ENCODE measurements around the gene TUG1.

The TUG1 gene

GRCh38 chr22:30968015-30968923, 796 bp upstream of the TUG1 start, which contains the start of gene MORC2:
MORC2 (minus strand) TSS chr22:30968774; CDS start chr22:30967889, 885 bp downstream.
- peak; percentile 0 for DNase-seq (ENCODE audit: extremely low read depth, low read depth)

DNA sequence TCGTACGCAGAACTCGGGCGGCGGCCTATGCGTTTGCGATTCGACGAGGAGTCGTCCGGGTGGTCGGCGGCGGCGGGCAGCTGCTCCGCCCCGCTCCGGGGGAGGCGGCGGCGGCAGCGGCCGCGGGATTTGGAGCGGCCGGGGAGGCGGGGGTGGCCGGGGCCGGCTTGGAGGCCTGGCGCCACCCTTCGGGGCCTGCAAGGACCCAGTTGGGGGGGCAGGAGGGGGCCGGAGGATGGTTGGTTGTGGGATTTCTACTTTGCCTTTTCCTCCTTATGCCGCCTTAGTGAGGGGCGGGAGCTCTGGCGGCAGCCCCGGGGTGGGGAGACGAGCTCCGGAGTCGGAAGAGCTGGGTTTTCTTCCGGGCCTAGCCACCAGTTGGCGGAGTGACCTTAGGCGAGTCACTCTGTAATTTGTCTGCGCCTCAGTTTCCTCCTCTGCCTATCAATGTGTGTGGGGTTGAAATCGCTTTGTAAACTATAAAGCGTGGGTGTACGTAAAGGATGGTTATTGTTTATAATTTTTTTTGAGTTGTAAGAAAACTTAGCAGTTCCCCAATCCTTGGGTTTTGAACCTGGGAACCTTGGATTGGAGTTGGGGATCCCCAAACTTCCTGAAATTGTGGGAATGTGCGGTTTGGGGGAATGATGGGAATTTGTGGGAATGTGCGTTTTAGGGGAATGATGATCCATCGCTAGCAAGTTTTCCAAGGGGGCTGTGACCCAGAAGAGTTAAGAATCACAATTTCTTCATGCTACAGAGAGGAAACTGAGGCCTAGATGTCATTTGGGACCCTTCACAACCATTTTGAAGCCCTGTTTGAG, 679 bp downstream of the TUG1 start:
- TF ChIP-seq, protein P1, sequence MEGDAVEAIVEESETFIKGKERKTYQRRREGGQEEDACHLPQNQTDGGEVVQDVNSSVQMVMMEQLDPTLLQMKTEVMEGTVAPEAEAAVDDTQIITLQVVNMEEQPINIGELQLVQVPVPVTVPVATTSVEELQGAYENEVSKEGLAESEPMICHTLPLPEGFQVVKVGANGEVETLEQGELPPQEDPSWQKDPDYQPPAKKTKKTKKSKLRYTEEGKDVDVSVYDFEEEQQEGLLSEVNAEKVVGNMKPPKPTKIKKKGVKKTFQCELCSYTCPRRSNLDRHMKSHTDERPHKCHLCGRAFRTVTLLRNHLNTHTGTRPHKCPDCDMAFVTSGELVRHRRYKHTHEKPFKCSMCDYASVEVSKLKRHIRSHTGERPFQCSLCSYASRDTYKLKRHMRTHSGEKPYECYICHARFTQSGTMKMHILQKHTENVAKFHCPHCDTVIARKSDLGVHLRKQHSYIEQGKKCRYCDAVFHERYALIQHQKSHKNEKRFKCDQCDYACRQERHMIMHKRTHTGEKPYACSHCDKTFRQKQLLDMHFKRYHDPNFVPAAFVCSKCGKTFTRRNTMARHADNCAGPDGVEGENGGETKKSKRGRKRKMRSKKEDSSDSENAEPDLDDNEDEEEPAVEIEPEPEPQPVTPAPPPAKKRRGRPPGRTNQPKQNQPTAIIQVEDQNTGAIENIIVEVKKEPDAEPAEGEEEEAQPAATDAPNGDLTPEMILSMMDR (IDR thresholded peaks at IDR 0.05; ENCODE audit: low read depth, low read length): peak; percentile 4; the same call in 1 of the 2 replicates
- DNase-seq (ENCODE audit: extremely low read depth, low read depth): peak; percentile 7

More at GRCh38 chr22:30968015-30968923, 796 bp upstream of the TUG1 start, which contains the start of gene MORC2:
- TF ChIP-seq, protein P1 (IDR thresholded peaks at IDR 0.05; ENCODE audit: low read depth, low read length): no peak

GRCh38 chr22:30970356-30970746, 1.3 kb downstream of the TUG1 start:
- DNase-seq (ENCODE audit: extremely low read depth, low read depth): no peak
- TF ChIP-seq, protein P1 (IDR thresholded peaks at IDR 0.05; ENCODE audit: low read depth, low read length): no peak

DNA sequence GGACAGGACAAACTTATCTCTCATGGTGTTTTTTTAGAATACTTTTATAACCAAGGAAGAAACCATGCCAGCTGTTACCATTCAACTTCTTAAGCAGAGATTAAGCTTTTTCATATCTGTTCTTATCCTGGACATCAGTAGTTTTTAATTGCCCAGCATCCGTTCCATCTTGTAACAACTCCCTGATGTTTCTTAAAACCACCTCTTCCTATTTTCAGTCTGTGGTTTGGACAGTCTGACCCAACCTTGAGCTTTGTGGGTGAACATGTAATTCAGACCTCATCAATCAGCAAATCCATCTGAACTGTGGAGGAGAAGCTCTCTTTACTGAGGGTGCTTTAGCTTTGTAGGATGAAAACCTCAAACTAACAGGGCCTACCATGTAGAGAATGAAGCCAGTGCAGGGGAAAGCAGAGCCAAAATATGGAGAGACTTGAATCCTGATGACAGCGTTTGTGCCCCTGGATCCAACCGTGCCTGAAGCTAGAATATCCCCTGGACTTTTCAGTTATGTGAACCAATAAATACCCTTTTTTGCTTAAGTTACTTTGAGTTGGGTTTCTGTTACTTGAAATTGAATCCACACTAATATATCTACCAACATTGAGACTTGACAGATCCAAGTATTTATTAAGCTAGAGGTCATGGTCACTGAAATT, 9.4 kb downstream of the TUG1 start:
- TF ChIP-seq, protein P1 (IDR thresholded peaks at IDR 0.05; ENCODE audit: low read depth, low read length): no peak
- no peak for DNase-seq (ENCODE audit: extremely low read depth, low read depth)

DNA sequence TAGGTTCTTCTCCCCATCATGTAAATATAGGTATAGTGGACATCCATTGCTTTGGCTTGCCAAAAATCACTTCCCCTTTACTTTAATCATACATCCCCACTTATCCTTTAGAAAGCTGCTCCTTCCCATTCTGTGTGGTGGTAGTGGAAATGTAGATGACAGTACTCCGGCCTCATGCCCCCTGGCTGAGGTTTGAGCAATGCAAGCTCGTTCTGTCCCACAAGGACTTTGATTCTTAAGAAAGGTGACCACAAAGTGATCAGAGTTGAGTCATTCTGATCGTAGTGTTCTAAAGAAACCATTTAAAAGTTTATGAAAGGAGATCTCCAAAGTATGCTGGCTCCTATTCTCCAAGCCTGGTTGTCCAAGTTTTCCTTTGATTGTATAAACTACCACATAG, 10.9 kb downstream of the TUG1 start:
- DNase-seq (ENCODE audit: extremely low read depth, low read depth): no peak
- TF ChIP-seq, protein P1 (IDR thresholded peaks at IDR 0.05; ENCODE audit: low read depth, low read length): no peak

- DNase-seq (ENCODE audit: extremely low read depth, low read depth): no peak
- TF ChIP-seq, protein P1 (IDR thresholded peaks at IDR 0.05; ENCODE audit: low read depth, low read length): no peak
Observed at GRCh38 chr22:30982512-30982911, 13.4 kb downstream of the TUG1 start.
